Hematopoietic multipotent progenitor cell treated with erythropoietin and hydrocortisone succinate and interleukin-3 and kit ligand, for 6 days (in vitro differentiated cells): ENCODE data around the gene NEDD8.

ENCODE experiments used
- DNase-seq: peaks from one replicate; pipeline ENCODE4 v3.0.0-alpha.2; 2015

The NEDD8 gene

DNA sequence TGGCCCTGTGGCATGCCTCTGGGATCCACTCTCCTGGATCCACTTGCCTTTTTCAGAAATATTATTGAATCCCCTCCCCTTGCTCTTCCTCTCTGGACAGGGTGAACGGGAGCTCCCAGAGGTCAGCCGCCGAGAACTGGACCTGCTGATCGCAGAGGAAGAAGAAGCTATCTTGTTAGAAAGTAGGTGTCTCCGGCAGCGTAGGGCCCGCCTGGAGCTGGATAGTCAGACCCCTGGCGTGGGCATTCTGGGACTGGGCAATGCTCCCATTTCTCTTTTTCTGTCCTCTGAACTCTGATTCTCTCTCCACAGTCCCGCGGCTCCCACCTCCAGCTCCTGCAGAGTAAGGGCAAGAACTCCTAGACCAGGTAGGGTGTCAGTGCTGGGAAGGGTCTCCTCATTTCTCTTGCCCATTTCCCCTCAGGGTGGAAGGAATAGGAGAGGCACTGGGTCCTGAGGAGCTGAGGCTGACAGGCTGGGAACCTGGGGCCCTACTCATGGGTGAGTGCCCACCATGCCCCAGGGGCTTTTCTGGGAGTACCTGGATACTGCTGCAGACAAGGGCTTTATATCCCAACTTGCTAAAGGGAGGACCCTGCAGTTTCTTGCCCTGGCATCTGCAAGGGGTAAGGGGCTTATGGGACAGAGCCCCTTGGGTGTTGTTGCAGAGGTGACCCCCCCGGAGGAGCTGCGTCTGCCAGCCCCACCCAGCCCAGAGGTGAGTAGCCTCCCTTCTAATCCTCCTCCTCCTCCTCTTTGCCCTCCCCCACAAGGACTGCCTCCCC lies 54.9 kb downstream of the NEDD8 start:
- DNase-seq, result no peak

DNA sequence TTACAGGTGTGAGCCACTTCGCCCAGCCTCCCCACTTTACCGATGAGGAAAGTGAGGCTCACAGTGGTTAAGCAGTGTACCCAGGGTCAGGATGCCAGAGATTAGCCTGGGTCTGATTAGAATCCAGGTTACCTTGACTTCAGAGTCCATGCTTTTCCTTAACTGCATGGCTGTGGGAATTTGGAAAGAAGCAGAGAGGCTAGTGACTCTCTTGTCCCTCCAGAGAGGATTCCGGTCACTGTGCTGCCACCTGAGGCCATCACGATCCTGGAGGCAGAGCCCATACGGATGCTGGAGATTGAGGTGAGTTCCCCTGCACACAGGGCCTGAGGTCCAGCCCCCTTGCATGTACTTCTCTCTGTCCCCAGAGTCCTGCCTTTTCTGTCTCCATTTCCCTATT lies 55.6 kb downstream of the NEDD8 start:
- DNase-seq, result no peak

DNA sequence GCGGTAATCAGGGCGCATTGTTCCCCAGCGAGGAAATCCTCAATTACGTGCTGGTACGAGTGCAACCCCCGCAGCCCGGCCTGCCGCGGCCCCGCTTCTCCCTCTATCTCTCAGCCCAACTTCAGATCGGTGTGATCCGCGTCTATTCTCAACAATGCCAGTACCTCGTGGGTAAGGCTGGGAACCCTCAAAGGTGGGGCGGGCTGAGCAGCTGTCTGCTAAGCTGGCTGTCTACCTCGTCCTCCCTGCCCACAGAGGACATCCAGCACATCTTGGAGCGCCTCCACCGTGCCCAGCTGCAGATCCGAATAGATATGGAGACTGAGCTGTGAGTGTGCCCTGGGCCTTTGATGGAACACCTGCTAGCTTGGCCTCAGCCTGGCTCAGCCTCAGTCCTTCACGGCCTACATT lies 59.3 kb downstream of the NEDD8 start:
- no peak for DNase-seq

DNA sequence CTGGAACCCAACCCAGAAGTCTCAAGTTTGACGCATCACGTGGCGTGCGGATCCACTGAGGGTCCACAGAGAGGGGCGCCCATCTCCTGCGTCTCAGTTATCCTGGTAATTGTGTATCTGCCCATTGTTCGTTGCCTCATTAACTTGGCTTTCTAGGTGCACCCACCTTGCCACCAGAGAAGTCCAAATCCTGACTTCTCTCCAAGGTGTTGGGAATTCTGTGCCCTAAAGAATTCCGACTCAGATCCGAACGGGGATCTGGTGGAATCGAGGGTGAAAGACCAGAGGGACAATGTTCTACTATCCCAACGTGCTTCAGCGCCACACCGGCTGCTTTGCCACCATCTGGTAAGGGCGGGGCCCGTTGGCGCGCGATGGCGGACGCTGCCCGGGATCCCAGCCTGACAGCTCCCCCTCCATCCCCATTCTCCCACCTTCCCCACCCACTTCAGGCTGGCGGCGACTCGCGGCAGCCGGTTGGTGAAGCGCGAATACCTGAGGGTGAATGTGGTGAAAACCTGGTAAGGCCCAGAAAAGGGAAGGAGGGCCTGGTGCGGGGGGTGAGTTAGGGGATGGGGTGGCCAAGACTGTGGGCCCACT lies 59.8 kb downstream of the NEDD8 start:
- peak; percentile 49 for DNase-seq

DNA sequence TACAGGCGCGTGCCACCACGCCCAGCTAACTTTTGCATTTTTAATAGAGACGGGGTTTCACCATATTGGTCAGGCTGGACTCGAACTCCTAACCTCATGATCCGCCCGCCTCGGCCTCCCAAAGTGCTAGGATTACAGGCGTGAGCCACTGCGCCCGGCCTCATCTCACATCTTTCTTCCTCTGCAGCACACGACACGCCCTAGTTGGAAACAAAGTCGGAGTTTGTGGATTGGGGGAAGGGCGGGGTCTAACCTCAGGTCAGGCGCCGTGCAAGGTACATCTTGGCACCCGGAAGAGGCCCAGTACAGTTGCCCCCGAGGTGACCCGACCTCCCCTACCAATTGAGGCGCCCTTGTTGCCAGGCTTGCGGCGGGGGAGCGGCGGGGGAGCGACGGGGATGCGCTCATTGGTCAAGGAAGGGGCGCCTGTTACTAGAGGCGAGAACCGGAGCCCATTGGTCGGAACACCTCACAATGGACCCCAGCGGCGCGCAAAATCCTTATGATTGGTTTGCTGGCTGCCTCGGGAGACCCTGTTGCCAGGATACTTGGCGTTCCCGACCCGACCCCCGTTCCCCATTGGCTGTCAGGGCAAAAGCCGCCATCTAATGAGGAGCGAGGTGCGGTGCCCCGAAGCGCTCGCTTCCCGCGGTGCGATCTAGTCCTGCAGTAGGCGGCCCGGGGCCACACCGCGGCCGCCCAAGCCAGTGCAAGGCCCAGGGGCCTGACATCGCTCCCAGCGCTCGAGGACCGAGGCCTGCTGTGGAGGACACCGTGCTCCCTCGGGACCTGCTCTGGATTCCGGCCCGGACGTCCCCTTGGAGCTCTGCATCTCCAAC lies 60.5 kb downstream of the NEDD8 start, which contains the start of gene REC8:
REC8 (plus strand) TSS at position 659 of the 839 bp plus-strand sequence. CDS start 473 bp downstream, outside the sequence.
- peak; percentile 98 for DNase-seq

DNA sequence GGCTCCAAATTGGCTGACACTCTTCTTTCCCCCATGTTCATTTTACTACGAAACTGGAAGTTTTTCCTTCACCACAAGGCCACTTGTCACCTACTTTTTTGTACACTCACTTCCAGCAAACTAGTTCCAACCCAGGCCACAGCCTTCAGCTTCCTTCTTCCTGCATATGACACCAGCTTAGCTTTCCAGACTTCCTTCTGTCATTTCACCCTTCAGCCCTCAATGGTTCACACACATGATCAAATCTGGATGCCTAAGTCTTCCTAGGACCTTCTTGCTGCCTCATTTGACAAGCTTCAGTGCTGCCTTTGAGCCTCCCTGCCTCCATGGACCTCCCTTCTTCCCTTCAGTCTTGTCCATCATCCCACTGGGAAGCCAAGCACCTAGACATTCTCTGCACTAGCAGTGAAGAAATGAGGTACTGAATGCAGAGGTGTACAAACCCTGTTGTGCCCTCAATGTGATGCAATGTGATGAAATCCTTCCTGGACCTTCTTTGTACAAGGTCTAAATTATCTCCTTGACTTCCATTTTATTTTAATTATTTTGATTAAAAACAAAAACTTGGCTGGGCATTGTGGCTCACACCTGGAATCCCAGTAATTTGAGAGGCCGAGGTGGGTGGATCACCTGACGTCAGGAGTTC lies 64.6 kb downstream of the NEDD8 start:
- no peak for DNase-seq
